GM19035 (cell line): ENCODE measurements around the gene BTNL2.
A peak's percentile ranks its signal among the peaks of the same experiment; 100 is the strongest.

Experiments
- ATAC-seq: cut with Tn5 transposase; IDR thresholded peaks from one replicate; pipeline ENCODE4 v1.9.1; 2021; ENCODE audit not compliant: unreplicated experiment

The BTNL2 gene

DNA sequence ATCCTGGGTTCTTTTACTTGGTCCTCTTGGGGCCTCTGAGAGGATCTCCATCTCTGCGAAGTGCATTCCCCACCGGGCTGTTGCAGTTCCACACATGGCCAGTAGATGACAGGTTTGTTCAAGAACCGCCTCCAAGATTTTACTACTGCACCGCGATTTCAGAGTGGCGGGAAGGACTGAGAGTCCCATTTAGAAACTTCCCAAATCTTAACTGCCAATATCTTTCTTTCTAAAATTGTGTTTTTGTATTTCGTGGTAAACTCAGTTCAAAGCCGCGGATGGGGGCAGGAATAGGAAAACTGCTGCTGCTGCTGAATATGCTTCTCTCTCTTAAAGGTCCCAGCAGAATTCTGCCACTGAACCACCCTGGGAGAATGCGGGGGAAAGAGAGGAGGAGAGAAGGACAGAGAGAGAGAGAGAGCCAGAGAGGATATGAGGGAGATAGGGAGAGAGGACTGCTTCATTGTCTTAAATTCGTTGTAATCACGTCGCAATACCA lies 8.6 kb upstream of the BTNL2 start:
- ATAC-seq, result no peak

DNA sequence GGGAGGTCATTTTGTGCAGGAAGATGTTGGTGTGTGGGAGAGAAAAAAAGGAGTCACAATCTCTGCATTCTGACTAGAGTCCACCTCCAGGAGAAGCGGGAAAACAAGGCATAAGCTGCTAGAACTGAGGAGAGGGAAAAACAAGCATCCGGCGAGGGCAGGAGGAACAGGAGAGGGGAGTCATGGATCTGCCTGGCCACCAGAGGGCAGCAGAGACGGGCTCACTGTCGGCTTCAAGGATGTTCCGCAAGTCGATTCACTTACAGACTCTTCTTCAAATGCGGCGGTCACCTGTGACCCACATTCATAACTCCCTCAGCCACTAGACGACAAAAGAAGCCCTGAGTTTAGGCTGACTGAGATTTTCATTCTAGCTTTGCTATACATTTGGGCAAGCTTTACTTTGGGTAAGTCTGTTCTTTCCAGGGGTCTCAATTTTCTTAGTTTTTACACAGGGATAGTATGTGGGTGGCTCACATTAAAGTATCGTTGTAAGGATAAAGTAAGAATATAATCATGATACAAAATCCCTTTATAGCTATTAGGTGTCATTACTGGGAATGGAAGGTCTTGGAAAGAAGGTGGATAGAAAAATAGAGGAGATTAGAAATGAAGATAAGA lies 6.6 kb upstream of the BTNL2 start:
- no peak for ATAC-seq

DNA sequence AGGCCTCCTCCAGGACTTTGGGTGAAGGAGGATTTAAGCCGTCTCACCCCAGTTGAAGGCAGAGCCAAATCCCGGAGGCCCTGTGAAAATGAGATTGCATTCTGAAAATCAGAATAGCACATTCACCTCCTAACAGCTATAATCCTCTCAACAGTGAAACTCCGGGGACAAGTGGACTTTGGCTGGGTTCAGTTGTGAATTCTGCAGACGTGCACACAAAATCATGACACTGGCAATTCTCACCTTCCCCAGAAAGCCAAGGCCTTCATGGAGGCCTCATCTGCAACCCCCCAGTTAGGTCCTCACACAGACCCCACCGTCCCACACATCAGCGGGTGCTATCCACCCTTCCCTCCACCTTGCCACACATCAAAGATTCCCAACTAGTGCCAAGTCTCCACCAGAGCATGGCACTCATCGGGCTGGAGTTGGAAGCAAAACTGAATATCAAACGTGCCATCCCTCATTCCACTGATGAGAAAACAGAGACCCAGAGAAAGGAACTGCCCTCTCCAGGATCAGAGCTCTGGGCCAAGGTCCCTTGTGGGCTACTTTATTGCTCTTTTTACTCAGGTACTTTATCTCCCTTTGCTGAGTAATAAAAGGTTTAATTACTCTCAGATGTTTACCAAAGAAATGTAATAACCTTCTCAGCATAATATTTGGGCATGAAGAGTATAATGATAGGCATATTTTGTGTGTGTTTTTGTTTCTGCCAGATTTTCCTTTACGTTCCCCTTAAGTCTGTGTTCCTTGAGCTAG lies 4.8 kb upstream of the BTNL2 start:
- no peak for ATAC-seq

DNA sequence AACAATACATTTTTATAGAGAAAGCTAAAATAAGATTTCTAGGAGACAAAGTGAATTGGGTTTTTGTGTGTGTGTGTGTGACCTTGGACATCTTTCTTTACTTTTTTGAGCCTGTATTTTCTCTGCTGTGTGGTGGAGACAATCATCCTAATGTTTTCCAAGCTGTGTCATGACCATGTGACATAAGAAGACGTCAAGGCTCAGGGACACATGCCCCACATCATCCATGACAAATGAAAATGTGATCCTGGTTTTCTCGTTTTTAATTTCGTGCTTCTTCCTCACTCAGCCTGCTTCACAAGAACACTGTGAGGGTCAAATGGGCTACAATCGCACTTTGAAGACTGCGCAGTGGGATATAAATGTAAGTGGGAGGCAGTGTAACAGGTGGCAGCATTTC lies 3.9 kb upstream of the BTNL2 start:
- no peak for ATAC-seq

DNA sequence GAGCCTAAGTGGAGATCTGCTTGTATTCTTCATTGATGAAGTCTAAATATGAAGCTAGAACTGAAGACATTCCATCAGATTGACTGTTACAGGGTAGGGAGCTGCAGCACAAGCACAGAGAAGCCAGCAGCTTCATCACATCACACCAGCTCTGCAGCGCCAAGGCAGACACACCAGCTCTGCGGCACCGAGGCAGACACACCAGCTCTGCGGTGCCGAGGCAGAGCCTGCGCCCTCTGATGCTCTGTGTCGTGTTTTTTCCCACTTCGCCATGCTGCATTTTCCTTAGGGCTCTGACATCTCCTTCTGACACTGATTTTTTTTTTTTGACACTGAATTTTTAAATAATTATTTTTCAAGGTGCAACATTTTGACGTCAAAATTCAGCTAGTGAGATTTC lies 784 bp downstream of the BTNL2 start:
- ATAC-seq, result no peak

DNA sequence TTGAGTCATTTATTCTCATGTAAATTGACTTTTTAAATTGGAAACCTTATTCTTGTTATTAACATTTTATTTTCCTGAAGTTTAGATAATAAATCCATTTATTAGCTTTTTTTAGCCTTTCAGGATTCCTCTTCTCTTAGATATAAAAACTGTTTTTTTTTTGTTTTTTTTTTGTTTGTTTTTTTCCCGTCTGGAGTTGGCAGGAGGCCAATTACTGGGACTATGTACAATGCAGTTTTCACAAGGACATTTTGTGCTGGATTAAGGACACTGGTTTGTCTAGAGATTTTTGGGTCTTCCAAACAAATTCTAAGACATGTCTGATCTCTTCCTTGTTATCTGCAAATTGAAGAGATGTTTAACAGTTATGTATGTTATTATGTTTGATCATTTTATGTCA lies 1.3 kb downstream of the BTNL2 start:
- ATAC-seq, result no peak

DNA sequence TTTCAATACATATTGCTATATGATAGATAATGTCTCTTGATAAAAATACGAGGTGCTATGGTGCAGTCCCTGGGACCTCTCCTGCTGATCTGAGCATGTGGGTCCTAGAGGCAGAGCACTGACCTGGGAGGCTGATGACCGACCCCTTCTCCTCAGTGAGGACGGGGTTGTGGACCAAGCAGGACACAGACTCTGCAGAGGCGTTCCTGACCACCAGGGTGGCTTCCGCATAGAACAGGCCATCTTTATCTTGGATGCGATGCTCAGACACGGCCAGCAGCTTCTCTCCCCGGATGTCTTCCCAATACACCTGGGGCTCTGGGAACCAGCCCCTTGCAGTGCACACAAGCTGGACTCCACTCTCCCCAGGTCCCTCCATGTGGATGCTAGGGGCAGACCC lies 4.2 kb downstream of the BTNL2 start:
- ATAC-seq, result no peak

DNA sequence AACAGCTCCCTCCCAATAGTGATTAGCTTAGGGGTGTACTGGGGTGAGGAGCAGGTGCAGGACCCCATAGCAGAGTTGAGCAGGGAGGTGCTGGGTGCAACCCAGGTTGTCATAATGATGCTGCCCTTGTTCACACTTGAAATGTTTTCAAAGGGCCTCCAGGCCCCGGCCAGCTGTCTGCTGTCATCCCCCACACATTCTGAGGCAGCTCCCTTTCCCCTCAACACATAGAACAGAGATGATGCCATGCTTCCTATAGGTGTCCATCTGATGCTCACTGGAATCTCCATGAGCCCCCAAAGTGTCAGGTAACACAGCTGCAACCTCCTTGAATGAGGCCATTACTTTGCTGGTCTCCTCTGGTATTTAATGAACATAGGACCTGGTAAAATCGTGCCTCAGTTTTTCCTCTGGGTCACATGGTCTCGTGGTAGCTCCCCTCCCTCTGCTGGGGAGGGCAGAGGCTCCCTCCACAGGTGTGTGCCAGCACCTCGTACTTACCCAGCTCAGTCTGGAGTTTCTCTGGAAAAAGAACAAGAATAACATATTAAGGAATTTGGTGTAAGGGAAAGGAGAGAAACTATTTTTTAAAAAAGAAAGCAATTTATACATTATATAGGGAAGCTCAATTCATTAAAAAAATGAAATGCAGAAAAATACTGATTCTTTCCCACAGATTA lies 5.6 kb downstream of the BTNL2 start:
- no peak for ATAC-seq

DNA sequence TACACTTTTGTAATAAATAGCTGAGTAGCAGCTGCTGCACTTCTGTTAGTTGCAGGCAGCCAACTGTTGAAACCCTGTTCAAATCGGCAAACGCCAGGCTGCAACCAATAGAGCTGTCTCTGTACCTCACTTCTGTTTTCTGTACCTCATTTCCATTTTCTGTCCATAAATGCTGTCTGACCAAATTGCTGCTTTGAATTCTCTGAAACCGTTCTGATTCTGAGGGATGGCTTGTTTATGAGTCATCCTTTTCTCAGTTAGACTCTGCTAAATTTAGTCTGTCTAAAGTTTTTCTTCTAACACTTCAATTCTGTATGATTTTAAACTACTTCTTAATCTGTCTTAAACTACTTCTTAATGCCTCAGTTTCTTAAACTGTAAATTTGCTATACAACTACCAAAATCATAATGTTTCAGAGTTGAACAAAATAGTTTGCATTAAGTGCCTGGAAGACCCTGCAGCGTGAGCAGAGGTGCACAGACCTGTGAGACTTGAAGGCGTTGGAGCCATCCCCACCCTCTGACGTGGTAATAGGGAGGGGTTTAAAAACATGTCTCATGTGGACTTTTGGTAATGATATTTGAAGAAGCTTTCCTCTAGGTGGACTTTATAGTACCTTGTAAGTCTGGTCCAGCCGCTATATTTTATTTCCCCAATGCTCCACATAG lies 9.6 kb downstream of the BTNL2 start:
- peak; percentile 92 for ATAC-seq

DNA sequence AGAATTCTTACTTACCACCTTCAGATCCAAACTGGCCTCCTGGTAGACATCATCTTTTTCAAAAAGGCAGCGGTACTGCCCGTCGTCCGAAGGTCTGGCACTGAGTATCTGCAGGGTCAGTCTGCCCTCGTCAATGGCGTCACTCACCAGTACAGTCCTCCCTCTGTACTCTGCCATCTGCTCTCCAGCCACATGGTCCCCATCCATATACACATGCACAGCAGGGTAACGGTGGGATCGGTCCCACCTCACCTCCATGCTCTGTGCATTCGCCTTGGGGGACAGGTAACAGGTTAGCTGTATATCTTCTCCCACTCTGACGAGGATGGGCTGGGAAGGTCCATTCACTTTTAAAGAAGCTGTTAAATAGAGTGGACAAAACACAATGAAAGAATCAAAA lies 11.0 kb downstream of the BTNL2 start:
- ATAC-seq, result no peak

DNA sequence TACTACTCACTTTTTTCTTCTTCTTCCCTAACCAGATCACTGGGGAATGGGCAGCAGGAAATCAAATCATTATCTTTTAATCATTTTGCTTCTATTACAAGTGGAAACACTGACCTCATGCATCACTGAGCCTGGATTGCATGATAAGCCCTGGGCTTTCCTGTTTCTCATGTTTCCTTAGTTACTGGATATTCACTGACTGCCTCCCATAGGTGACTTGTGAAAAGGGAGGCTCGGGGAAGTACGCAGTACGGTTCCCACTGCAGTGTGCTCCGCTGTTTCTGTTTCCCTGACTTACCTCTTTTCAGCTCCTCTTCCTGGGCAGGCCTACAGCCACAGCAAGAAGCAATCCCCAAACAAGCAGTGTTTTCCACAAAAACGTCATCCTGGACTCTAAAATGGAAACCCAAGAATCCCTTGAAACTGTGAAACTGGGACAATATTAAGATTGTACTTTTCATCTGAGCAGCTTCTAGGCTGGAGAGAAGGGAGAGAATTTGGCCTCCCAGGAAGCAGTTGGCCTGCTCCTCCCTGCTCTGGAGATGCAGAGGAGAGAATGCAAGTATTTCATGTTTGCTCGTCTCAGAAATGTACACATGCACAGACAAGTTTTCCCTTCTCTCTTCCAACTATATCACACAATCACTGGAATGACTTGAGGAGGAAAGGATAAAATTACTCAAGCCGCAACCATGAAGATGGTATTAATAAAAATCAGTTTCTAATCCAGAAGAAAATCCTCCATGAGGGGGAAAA lies 13.1 kb downstream of the BTNL2 start:
- no peak for ATAC-seq

DNA sequence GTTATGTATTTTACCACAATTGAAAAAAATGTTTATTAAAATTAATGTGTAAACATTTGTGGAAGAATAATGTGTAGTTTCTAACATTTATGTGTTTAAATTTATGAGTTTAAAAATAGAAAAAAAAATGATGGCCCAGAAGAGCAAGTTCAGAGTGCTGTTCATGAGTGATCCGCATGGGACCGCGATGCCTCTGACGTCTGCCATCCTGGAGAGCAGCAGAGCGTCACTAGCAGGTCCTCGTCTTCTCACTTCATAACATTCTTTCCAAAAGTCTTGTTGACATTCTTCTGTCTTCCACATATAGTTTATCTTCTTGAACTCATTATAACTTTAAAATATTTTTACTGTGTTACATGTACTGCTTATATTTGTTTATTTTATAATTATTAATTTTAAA lies 15.5 kb downstream of the BTNL2 start:
- ATAC-seq, result no peak

DNA sequence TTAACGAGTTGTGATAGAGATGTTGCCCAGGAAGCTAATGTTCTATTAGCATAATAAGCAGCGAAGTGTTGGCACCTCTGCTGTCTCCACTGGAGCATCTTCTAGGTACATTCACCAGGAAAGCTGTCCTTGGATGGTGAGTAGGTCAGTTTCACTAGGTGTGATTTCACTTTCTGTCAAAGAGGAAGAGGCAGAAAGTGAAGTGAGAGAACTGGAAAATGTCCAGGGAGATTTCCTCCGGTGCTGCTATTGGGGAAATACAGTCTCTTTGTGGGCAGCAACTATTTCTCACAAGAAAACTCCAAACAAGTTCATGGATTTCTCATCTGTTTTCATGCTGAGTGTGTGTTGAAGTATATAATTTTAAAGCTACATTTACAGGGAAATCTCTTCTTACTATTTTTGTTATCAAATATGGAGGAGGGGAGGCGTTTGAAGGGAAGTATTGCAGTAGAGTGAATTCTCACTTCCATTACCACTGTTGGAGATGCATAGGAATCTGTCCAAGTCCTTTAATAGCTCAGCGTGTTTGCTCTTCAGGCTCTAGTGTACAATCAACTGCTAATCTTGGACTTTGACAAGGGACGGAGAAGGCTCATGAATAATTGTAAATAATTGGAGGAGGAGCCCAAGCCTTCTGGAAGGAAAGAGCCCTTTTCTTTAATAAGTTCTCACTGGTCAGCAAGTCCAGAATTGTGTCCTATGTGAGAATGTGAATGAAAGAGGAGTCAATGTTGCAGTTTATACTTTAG lies 19.2 kb downstream of the BTNL2 start:
- no peak for ATAC-seq

DNA sequence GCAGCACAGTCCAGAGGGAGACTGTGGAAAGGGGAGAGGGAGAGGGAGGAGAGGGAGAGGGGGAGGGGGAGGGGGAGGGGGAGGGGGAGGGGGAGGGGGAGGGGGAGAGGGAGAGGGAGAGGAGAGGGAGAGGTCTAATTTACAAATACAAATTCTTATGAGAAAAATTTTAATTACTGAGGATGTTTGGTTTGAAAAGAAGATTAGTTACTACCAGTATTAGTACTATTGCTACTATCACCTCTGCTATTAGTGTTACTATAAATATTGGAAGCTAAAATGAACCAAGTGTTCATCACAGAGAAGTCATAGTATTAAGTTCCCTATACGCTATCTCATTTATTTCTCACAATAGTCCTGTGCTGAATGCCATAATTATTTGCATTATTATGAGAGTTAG lies 20.9 kb downstream of the BTNL2 start:
- no peak for ATAC-seq

DNA sequence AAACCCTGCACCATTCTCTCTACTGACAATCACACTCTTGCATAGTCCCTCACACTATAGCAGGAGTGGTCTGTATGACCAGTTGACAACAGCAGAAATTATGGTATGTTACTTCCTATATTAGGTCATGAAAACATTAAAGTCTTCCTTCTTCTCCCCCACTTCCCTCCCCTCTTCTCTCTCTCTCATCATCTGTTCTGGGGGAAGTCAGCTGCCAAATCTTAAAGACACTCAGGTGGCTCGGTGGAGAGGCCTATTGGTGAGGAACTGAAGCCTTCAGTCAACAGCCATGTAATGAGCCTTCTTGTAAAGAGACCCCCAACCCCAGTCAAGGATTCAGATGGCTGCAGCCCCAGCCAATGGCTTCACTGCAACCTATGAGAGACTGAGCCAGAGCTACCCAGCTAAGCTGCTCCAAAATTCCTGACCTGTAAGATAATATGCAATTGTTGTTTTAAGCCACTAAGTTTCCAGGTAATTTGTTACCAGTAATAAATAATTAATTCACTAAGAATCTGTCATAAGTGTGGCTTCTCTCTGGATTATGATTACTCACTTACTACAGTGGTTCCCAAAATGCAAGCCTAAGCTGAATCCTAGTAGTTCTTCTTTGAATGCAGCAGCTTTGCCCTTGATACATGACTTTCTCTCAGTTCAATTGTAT lies 24.1 kb downstream of the BTNL2 start:
- ATAC-seq, result no peak

DNA sequence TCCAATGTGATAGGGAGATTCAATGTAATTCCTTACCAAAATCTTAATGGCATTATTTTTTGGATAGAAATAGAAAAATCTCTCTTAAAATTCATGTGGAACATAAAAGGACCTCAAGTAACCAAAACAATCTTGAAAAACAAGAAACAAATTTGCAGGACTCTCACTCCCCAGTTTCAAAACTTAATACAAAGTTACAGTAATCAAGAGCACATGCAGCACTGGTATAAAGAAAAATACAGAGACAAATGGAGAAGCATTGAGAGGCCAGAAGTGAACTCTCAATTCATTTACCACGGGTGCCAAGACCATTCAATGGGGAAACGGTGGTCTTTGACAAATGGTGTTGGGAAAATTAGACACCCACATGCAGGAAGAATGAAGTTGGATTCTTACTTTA lies 27.4 kb downstream of the BTNL2 start:
- no peak for ATAC-seq

DNA sequence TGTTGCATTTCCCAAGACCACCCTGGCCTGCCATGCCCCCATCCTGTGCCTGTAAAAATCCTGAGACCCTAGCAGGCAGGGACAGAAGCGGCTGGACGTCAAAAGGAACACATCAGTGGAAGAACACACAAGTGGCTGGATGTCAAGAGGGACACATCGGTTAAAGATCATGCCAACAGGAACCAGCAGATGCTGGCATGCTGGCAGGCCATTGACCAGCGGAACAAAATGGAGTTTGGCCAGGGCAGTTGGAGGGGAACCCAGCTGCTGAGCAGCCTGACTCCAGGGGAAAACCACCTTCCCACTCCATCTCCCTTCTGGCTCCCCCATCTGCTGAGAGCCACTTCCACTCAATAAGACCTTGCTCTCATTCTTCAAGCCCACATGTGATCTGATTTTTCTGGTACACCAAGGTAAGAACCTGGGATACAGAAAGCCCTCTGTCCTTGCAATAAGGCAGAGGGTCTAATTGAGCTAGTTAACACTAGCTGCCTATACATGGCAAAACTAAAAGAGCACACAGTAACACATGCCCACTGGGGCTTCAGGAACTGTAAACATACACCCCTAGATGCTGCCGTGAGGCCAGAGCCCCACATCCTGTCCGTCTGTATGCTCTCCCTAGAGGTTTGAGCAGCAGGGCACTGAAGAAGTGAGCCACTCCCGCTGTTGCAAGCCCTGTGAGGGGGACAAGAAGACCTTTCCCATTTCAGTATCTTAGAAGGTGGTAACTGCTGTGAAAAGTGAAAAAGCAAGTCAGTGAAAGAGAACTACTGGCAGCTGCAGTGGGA lies 31.0 kb downstream of the BTNL2 start:
- ATAC-seq, result no peak

DNA sequence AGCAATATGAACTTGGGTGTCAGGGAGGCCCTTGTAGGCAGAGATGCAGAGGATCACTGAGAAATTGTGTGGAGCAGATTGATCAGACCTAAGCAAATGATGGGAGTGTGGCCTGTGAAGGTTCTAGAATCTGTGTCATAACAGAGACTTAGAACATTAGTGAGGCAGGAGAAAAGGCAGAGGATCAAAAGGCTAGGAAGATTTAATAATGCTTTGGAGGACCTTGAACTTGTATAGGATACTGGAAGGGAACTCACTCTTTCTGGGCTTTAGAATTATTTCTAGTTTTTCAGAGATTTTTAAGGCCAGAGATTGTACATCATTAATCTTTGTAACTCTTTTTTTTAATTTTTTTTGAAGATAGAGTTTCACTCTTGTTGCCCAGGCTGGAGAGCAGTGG lies 35.2 kb downstream of the BTNL2 start, which contains the start of gene TSBP1:
TSBP1 (minus strand) TSS at position 101 of the 400 bp plus-strand sequence. CDS start 197 bp downstream, outside the sequence.
- ATAC-seq, result no peak

DNA sequence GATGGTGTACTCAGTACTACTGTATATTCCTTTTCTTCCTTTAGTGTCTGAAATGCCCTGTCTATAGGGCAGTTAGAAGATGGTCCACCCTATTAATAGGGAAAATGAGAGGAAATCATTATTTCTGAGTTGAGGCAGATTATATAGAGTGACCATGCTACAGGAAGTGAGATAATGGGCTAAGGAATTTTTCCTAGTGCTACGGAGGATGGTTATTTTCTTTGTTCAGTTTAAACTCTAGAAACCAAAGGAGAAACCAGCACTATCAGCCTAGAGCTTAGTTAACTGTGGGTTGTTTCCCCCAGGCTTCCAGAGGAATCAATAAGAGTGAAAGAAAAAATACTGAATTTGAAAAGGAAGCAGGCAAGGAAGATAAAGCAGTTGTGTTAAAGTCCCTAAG lies 35.8 kb downstream of the BTNL2 start:
- ATAC-seq, result no peak
